Uterus (tissue), 2 donors: Measurements from ENCODE around the gene TMEM63B.

Experiments used
- POLR2A ChIP-seq, 2 donors: fragments of 450-650 bp; IDR thresholded peaks; one replicate each; pipeline ENCODE4 v1.6.1; 2016; ENCODE audit warnings: antibody characterized with exemption in 2 of 2, mild to moderate bottlenecking in 1 of 2, moderate library complexity in 1 of 2
- TF ChIP-seq, protein P1 (sequence below), 4 experiments: fragments of 200-600 bp in 2 of 4; fragments of 450-650 bp in 2 of 4; sonication (generic) in 2 of 4; IDR thresholded peaks; one replicate each; pipeline ENCODE4 v1.5.1; 2016 to 2019; ENCODE audit warnings: antibody characterized with exemption in 4 of 4, mild to moderate bottlenecking in 2 of 4, moderate library complexity in 1 of 4

DNA sequence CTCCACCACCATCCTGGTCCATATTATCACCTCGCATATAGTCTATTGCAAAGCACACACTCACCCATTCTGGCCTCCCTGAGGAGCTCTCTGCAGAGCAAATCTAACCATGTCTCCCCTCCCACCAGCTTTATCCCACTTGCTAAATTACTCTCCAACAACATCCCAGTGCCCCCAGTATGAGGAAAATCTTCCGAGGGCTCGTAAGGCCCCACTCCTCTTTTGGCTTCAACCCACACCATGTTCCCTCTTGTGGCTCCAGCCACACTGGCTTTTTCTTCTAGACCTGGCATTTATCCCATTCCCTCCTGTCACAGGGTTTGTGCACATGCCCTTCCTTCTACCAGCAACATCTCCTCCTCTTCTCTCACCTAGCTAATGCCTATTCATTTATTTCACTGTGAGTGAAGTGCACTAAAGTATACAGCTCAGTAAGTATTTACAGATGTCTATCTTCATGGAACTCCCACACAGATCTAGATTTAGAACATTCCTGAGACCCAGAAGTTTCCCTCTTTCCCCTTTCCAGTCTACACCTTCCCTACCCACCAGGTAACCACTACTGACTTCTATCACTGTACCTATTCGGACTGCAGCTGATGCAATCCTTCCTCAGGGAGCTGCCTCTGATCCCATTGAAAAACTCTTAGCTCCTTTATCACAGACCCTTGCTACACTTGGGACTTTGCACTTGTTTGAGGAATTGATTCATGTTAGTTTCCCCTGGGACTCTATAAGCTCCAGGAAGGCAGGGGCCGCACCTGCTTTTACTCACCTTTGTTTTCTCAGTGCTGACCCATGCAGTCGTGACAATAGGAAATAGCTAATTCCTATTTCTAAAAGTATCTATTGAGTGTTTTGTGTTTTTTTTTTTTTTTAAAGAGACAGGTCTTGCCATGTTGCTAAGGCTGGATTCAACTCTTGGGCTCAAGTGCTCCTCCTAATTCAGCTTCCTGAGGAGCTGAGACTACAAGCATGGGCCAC is 15.6 kb upstream of the TMEM63B start:
- TF ChIP-seq, protein P1, sequence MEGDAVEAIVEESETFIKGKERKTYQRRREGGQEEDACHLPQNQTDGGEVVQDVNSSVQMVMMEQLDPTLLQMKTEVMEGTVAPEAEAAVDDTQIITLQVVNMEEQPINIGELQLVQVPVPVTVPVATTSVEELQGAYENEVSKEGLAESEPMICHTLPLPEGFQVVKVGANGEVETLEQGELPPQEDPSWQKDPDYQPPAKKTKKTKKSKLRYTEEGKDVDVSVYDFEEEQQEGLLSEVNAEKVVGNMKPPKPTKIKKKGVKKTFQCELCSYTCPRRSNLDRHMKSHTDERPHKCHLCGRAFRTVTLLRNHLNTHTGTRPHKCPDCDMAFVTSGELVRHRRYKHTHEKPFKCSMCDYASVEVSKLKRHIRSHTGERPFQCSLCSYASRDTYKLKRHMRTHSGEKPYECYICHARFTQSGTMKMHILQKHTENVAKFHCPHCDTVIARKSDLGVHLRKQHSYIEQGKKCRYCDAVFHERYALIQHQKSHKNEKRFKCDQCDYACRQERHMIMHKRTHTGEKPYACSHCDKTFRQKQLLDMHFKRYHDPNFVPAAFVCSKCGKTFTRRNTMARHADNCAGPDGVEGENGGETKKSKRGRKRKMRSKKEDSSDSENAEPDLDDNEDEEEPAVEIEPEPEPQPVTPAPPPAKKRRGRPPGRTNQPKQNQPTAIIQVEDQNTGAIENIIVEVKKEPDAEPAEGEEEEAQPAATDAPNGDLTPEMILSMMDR (IDR thresholded peaks at IDR 0.05) = no peak
- no peak for TF ChIP-seq POLR2A (IDR thresholded peaks at IDR 0.05)
